Measurements from ENCODE around the gene SLC18A2. TPM values are rescaled to one million over a fixed set of nuclear protein-coding genes. Genes with fewer than 3 reads are reported as not detected.

SLC18A2 gene
- polyA plus RNA-seq, 2 of the 4 experiments (the other 2 are of a cell fraction): 0.03 to 0.09 TPM

DNA sequence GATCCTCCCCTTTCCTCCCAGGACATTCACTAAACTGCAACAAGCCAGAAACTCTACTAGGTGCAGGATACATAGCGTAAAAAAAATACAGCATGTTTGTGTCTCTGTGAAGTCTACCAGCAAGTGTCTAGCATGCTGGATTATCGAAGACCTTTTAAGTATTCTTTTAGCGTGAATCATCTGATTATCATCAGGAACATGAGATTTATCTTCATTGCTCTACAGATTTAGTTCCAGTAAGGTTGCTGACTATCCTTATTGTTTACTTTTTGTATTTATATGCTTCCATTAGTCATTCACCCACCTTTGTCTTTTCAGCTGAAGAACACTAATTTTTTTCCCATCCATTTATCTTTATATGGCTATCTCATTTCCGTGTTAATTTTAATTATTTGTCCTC lies 71.5 kb downstream of the SLC18A2 start (continued):
- TF ChIP-seq RAD21 (conservative IDR thresholded peaks at IDR 0.05 in 1 of 2, IDR thresholded peaks at IDR 0.05 in 1 of 2): no peak

DNA sequence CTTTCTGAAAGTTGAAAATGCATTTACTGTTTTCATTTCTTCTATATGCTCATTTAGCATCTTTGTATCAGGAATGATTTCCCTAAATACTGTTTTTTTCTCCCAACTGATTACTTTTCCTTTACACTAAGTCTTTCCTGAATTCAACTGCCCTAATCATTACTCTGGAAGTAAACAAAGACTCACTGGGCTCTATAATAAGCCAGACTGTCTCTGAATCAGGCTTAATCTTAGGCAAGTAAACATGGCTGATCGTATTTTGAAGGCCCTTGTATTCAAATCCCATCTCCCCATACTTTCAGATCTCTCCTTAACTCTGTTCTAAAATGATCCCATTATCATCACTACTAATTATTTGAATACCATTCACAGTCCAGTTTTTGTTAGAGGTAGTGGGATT lies 72.7 kb downstream of the SLC18A2 start:
- FAIRE-seq (no peak), DNase-seq (ENCODE audit: low read depth in 1 of 2, low spot score in 1 of 2) (no peak), ATAC-seq (no peak)
- 91% methylated on average over 1 of the region's 1 CpG for WGBS (ENCODE audit: missing lambda C conversion rate)
- Histone ChIP-seq H3K4me3 (no peak overlapping the region), H3K9me3 (no peaks in the 10 kb centered on the region), H3K4me1 (peaks cover 18% of the 10 kb centered on the region; the same call in 2 of the 3 replicates), H3K4me2 (no peak overlapping the region), H3K27ac (no peak overlapping the region)
- ChIA-PET POLR2A (no interaction called here), CTCF (interaction anchor here (10.1 kb wide), 1 partner anchor 97 kb away, joined by 221 read pairs; no protein-coding TSS in a partner anchor)
- TF ChIP-seq PHF8 (IDR thresholded peaks at IDR 0.05; ENCODE audit: borderline replicate concordance, low read depth): no peak
- no peak for TF ChIP-seq NPAS2 (CRISPR knock-in tag; IDR thresholded peaks at IDR 0.05; ENCODE audit: borderline replicate concordance)
- TF ChIP-seq JUN (IDR thresholded peaks at IDR 0.05): no peak
- no peak for TF ChIP-seq KDM1A (IDR thresholded peaks at IDR 0.05; ENCODE audit: low read depth)
- TF ChIP-seq GATA3 (IDR thresholded peaks at IDR 0.05; ENCODE audit: borderline replicate concordance): no peak
- TF ChIP-seq HOXA7 (CRISPR knock-in tag; IDR thresholded peaks at IDR 0.05): no peak
- TF ChIP-seq RAD21 (conservative IDR thresholded peaks at IDR 0.05 in 1 of 2, IDR thresholded peaks at IDR 0.05 in 1 of 2): no peak
- TF ChIP-seq, protein P1, sequence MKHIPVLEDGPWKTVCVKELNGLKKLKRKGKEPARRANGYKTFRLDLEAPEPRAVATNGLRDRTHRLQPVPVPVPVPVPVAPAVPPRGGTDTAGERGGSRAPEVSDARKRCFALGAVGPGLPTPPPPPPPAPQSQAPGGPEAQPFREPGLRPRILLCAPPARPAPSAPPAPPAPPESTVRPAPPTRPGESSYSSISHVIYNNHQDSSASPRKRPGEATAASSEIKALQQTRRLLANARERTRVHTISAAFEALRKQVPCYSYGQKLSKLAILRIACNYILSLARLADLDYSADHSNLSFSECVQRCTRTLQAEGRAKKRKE (CRISPR knock-in tag; IDR thresholded peaks at IDR 0.05; ENCODE audit: low read depth): no peak
- TF ChIP-seq, protein P2, sequence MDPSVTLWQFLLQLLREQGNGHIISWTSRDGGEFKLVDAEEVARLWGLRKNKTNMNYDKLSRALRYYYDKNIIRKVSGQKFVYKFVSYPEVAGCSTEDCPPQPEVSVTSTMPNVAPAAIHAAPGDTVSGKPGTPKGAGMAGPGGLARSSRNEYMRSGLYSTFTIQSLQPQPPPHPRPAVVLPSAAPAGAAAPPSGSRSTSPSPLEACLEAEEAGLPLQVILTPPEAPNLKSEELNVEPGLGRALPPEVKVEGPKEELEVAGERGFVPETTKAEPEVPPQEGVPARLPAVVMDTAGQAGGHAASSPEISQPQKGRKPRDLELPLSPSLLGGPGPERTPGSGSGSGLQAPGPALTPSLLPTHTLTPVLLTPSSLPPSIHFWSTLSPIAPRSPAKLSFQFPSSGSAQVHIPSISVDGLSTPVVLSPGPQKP (IDR thresholded peaks at IDR 0.05; ENCODE audit: low read depth, low read length): no peak
- TF ChIP-seq FOXS1 (CRISPR knock-in tag; IDR thresholded peaks at IDR 0.05): no peak

GRCh38 chr10:117316701-117317100 lies 75.8 kb downstream of the SLC18A2 start:
- Histone ChIP-seq H3K4me1 (peaks cover 40% of the 10 kb centered on the region), H3K4me2 (no peak overlapping the region), H3K9me3 (no peaks in the 10 kb centered on the region), H3K27ac (no peak overlapping the region), H3K4me3 (no peak overlapping the region)
- WGBS (ENCODE audit: missing lambda C conversion rate): 97% methylated on average over 2 of the region's 2 CpGs
- ChIA-PET POLR2A (no interaction called here), CTCF (interaction anchor here (1.1 to 10.1 kb wide), 2 partner anchors 93 to 100 kb away, joined by 3 to 221 read pairs; no protein-coding TSS in a partner anchor)
- FAIRE-seq: no peak
- DNase-seq (ENCODE audit: low read depth in 1 of 2, low spot score in 1 of 2): no peak
- ATAC-seq: no peak
- no peak for TF ChIP-seq EHMT2 (IDR thresholded peaks at IDR 0.05; ENCODE audit: low read depth)
- TF ChIP-seq HES2 (IDR thresholded peaks at IDR 0.05): no peak
- TF ChIP-seq PHF8 (IDR thresholded peaks at IDR 0.05; ENCODE audit: borderline replicate concordance, low read depth): no peak
- TF ChIP-seq CHD4 (IDR thresholded peaks at IDR 0.05; ENCODE audit: borderline replicate concordance): no peak
- no peak for TF ChIP-seq TFCP2L1 (CRISPR knock-in tag; IDR thresholded peaks at IDR 0.05)
- TF ChIP-seq CEBPB (IDR thresholded peaks at IDR 0.05): no peak
- no peak for TF ChIP-seq NR3C1 (IDR thresholded peaks at IDR 0.05)
- no peak for TF ChIP-seq HDAC2 (IDR thresholded peaks at IDR 0.05)
- no peak for TF ChIP-seq BCL3 (IDR thresholded peaks at IDR 0.05)
- TF ChIP-seq BHLHE40 (IDR thresholded peaks at IDR 0.05; ENCODE audit: low read depth, low read length): no peak
- TF ChIP-seq FOSB (CRISPR knock-in tag; IDR thresholded peaks at IDR 0.05): no peak

Measured in A549 (cell line).